GM19328 (cell line): Measurements from ENCODE around the gene HDDC3.
A peak's percentile ranks its signal among the peaks of the same experiment; 100 is the strongest.
"Not testable (repeated sequence)": the region's sequence is repeated elsewhere in the genome, so short reads cannot be mapped to it uniquely, and the experiment has no call there.

ENCODE experiments used
- ATAC-seq: cut with Tn5 transposase; IDR thresholded peaks from one replicate; pipeline ENCODE4 v1.9.1; 2021; ENCODE audit warnings: mild to moderate bottlenecking, moderate library complexity; ENCODE audit not compliant: unreplicated experiment

Gene HDDC3

GRCh38 chr15:90930861-90931574, 1.3 kb downstream of the HDDC3 start:
- ATAC-seq = no peak

- ATAC-seq = no peak
Measured at GRCh38 chr15:90929246-90930019, 2.9 kb downstream of the HDDC3 start.

DNA sequence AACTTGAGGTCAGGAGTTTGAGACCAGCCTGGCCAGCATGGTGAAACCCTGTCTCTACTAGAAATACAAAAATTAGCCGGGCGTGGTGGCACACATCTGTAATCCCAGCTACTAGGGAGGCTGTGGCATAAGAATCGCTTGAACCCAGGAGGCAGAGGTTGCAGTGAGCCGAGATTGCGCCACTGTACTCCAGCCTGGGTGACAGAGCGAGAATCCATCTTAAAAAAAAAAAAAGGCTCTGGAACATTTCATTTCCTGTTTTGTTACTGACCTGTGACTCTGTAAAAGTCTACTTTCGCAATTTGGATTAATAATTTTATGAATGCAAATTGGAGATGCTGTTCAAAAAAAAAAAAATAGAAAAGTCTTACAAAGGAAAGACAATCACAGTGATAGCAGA, 4.2 kb downstream of the HDDC3 start:
- ATAC-seq = not testable (repeated sequence)

DNA sequence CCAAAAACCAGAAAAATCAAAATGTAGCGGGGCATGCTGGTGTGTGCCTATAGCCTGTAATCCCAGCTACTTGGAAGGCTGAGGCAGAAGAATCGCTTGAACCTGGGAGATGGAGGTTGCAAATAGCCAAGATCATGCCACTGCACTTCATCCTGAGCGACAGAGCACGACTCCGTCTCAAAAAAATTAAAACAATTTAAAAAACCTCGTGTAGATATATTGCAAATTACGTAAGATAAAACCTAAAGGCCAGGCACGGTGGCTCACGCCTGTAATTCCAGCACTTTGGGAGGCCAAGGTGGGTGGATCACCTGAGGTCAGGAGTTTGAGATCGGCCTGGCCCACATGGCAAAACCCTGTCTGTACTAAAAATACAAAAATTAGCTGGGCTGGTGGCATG, 5.6 kb downstream of the HDDC3 start:
- not testable (repeated sequence) for ATAC-seq

DNA sequence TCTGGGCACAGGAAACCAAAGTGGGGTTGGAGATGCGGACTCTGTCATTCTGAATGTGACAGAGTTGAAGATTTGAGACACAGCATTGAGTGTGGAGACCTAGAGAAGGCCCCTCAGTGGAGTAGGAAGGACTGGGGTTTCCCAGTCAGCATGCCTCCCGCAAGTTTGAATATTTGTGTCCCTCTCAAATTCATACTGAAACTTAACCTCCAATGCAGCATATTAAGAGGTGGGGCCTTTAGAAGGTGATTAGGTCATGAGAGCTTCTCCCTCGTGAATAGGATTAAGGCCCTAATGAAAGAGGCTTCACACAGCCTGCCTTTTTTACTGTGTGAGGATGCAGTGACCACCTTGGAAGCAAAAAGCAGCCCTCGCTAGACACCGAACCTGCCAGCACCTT, 8.0 kb downstream of the HDDC3 start:
- peak; percentile 59 for ATAC-seq

GRCh38 chr15:90922712-90923322, 9.5 kb downstream of the HDDC3 start:
- not testable (repeated sequence) for ATAC-seq

- ATAC-seq = no peak
Measured at GRCh38 chr15:90921887-90922286, 10.5 kb downstream of the HDDC3 start.

DNA sequence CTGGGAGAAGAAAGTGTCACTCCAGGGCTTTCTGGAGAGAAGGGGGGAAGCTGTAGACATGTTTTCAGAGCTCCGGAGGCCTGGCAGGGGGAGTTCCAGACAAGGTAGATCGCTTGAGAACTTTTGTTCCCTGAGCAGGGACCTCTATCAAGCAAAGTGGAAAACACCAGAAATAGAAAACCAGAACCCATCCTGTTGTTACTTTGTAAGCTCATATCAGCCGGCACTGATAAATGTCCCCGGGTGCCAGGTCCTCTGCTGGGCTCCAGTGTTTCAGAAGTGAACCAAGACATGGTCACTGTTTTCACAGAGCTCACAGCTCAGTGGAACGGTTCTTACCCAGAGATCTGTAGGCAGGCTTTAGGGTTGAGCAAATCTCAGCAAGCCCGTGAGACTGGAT, 13.5 kb downstream of the HDDC3 start:
- no peak for ATAC-seq

DNA sequence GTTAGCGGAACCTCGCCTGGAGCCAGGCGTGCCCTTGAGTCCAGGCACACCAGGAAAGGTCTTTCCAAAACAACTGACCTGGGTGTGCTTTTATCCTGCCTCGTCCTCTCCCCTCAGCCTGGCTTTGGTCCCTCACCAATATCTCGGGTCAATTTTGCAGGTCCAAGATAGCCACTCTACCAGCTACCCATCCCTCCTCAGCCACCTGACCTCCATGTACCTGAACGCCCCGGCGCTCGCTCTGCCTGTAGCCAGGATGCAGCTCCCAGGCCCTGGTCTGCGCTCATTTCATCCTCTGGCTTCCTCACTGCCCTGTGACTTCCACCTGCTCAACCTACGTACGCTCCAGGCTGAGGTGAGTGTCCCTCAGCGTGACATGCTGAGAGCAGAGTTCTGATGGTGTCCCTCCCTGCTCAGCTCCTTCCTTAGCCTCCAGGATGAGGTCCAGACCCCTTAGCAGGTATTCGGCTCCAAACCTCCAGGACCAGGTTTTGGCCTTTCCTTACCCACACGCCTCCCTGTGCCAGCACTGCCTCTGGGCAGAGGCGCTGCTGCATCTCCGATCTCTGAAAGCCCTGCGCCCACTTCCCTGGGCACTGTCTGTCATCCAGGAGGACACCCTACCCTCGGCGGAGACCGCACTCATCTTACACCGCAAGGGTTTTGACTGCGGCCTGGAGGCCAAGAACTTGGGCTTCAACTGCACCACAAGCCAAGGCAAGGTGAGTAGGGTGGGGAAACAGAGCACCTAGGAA, 14.1 kb downstream of the HDDC3 start:
- ATAC-seq = no peak

DNA sequence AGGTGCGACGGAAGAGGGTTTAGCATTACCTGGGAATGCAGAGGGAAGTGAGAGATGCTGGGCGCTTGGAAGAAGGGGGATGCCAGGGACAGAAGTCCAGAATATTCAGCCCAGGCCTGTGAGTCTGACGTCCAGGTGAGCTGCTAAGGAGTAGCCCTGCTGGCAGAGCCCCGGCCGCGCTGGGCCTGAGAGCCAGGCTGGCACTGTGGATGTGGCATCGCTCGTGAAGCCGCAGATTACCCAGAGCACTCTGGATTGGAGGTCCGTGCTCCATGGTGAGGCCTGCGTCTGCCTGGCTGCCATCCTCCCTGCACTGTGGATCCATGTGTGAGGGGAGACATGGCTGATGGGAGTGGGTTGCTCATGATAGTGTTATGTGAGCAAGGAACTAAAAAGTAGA, 14.8 kb downstream of the HDDC3 start:
- no peak for ATAC-seq

GRCh38 chr15:90916461-90916860, 15.9 kb downstream of the HDDC3 start:
- no peak for ATAC-seq

- ATAC-seq = no peak
Measured at GRCh38 chr15:90915808-90916440, 16.4 kb downstream of the HDDC3 start.

- no peak for ATAC-seq
Measured at GRCh38 chr15:90915216-90915807, 17.0 kb downstream of the HDDC3 start.

DNA sequence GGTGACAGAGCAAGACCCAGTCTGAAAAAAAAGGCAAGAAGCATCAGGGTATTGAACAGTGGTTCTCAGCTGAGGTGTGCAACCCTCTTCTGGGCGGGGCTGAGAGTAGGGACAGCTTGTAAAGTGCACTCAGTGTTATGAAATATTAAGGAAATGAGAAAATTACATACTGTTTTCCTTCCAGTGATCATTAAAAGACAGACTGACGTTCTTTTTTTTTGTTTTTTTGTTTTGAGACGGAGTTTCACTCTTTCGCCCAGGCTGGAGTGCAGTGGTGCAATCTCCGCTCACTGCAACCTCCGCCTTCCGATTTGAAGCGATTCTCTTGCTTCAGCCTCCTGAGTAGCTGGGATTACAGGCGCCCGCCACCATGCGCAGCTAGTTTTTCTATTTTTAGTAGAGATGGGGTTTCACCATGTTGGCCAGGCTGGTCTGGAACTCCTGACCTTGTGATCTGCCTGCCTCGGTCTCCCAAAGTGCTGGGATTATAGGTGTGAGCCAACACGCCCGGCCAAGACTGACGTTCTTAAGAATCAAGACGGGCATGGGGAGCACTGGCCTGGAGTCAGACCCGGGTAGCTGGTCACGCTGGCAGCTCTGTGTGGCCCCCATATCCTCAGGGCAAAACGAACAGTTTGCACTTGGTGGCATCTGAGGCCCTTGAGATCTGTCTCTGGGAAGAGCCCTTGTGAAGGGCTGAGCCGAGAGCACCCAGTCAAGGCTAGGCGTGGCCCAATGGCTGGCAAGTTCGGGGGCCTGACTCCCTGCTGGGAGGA, 17.9 kb downstream of the HDDC3 start:
- ATAC-seq = no peak

GRCh38 chr15:90913398-90913944, 18.9 kb downstream of the HDDC3 start:
- ATAC-seq = no peak

GRCh38 chr15:90912770-90913075, 19.6 kb downstream of the HDDC3 start:
- no peak for ATAC-seq

DNA sequence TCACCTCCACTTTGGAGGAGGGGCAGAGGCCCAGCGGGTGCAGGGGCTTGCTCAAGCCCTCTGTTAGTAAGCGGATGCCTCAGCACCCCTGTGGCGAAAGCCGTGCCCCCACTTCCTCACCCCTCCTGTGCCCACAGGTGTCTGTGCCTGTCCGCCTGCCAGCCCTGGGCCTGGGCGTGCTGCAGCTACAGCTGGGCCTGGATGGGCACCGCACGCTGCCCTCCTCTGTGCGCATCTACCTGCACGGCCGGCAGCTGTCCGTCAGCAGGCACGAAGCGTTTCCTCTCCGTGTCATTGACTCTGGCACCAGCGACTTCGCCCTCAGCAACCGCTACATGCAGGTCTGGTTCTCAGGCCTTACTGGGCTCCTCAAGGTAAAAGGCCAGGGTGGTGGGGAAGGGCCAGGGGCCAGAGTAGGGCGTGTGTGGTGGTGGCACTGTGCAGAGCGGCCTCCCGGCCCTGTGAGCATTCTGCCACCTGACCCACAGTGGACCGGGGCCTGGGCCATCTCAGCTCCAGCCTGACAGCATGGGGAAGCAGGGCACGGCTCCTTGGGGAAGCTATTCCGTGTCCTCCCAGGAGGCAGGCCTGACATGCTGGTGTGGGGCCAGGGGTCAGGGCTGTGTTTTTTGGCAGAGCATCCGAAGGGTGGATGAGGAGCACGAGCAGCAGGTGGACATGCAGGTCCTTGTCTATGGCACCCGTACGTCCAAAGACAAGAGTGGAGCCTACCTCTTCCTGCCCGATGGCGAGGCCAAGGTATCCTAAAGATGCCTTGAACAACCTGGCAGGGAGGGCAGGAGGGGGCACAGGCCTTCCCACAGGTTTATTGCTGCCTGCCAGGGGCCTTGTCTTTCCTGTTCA, 20.2 kb downstream of the HDDC3 start:
- ATAC-seq = no peak

DNA sequence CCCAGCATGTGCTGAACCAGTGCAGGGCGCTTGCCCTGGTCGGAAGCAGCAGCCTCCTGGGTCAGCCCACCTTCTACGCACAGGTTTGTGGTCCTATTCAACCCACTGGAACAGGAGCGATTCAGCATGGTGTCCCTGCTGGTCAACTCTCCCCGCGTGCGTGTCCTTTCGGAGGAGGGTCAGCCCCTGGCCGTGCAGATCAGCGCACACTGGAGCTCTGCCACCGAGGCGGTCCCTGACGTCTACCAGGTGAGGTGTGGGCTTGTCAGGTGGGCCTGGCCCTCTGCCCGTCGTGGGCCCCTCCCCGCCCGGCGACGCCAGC, 21.1 kb downstream of the HDDC3 start:
- ATAC-seq = no peak
